ENCODE results near the gene TREM2. TPM values are rescaled to one million over a fixed set of nuclear protein-coding genes. Genes with fewer than 3 reads are reported as not detected.

TREM2 gene
- total and polyA plus RNA-seq, 2 of the 8 experiments (the other 6 are each of a cell fraction or from before 2014, with no cell fraction given): 0.20 TPM; not detected in 1

GRCh38 chr6:41187924-41188886 lies 25.3 kb upstream of the TREM2 start (continued):
- no peak for TF ChIP-seq SP1 (IDR thresholded peaks at IDR 0.05; ENCODE audit: low read depth, low read length)
- TF ChIP-seq YY1 (IDR thresholded peaks at IDR 0.05; ENCODE audit: low read depth, low read length): no peak
- TF ChIP-seq SUZ12 (IDR thresholded peaks at IDR 0.05; ENCODE audit: low read length): no peak
- TF ChIP-seq CBX5 (IDR thresholded peaks at IDR 0.05; ENCODE audit: low read depth, low read length): no peak
- TF ChIP-seq EZH2 (IDR thresholded peaks at IDR 0.05; ENCODE audit: low read depth, low read length, severe bottlenecking): no peak
- TF ChIP-seq HDAC2 (IDR thresholded peaks at IDR 0.05; ENCODE audit: borderline replicate concordance in 1 of 2, low read depth in 2 of 2, low read length in 2 of 2): no peak
- no peak for TF ChIP-seq JUND (IDR thresholded peaks at IDR 0.05; ENCODE audit: low read length)
- TF ChIP-seq FOSL1 (IDR thresholded peaks at IDR 0.05; ENCODE audit: insufficient read depth, low read depth, low read length): no peak
